IMR-90 (cell line): ENCODE measurements around the gene PALM2AKAP2. TPM values are rescaled to one million over a fixed set of nuclear protein-coding genes. Genes with fewer than 3 reads are reported as not detected.

Experiments used
- ATAC-seq: fragments of 200-7000 bp; cut with Tn5 transposase; 2 replicates; pipeline ENCODE4 v1.9.1; 2020; ENCODE audit warnings: low read depth, mild to moderate bottlenecking, moderate library complexity
- BruUV-seq: library from RNA; stranded (reverse); fragments of 400-500 nt; replicated peaks from 2 replicates; lab custom pipeline; 2021; lab: Mats Ljungman, UMichigan
- CTCF ChIA-PET: fragments of 300-600 bp; formaldehyde crosslinking; extraction: SDS; loops from one replicate; lab custom pipeline; 2021; ENCODE audit warnings: antibody characterized with exemption; lab: Yijun Ruan, JAX
- POLR2A ChIA-PET: fragments of 300-600 bp; sonication (Branson Sonifier 250); formaldehyde crosslinking; loops from one replicate; lab custom pipeline; 2022; ENCODE audit warnings: antibody characterized with exemption; ENCODE audit not compliant: unreplicated experiment; lab: Charles Lee
- DNase-seq: peaks from one replicate; pipeline ENCODE4 v3.0.0; 2013
- H2AFZ ChIP-seq: replicated peaks from 2 replicates; pipeline ENCODE3; 2013; ENCODE audit warnings: low read length, mild to moderate bottlenecking; ENCODE audit not compliant: poor library complexity
- H2AK5ac ChIP-seq: 2 replicates; pipeline ENCODE4 v1.6.1; 2013; ENCODE audit warnings: low read depth, low read length, inconsistent platforms
- H2AK9ac ChIP-seq: replicated peaks from 2 replicates; pipeline ENCODE3; 2013; ENCODE audit warnings: mild to moderate bottlenecking, low read depth, low read length, moderate library complexity; ENCODE audit not compliant: poor library complexity
- H2BK120ac ChIP-seq: 2 replicates; pipeline ENCODE4 v1.6.1; 2013; ENCODE audit warnings: low read depth, low read length, inconsistent platforms
- H2BK15ac ChIP-seq: 3 replicates; pipeline ENCODE4 v1.6.1; 2013; ENCODE audit warnings: low read depth, low read length, inconsistent platforms
- H2BK20ac ChIP-seq: 2 replicates; pipeline ENCODE4 v1.6.1; 2013; ENCODE audit warnings: low read depth, mild to moderate bottlenecking, inconsistent platforms, low read length, moderate library complexity
- H2BK5ac ChIP-seq: 2 replicates; pipeline ENCODE4 v1.6.1; 2013; ENCODE audit warnings: mild to moderate bottlenecking, low read depth, low read length, inconsistent platforms; ENCODE audit not compliant: poor library complexity, severe bottlenecking
- H3K14ac ChIP-seq: replicated peaks from 2 replicates; pipeline ENCODE4 v1.6.1; 2013; ENCODE audit warnings: low read depth, low read length, inconsistent platforms
- H3K18ac ChIP-seq: 2 replicates; pipeline ENCODE4 v1.6.1; 2013; ENCODE audit warnings: low read depth, low read length, control low read depth
- H3K23ac ChIP-seq: 2 replicates; pipeline ENCODE4 v1.6.1; 2013; ENCODE audit warnings: low read depth, low read length, inconsistent platforms
- H3K27ac ChIP-seq: 2 replicates; pipeline ENCODE4 v1.5.1; 2013; ENCODE audit warnings: mild to moderate bottlenecking, control low read depth, low read length; ENCODE audit not compliant: insufficient read depth
- H3K27me3 ChIP-seq: 2 replicates; pipeline ENCODE4 v1.6.1; 2013; ENCODE audit warnings: low read length; ENCODE audit not compliant: control insufficient read depth, insufficient read depth
- H3K36me3 ChIP-seq: 2 replicates; pipeline ENCODE4 v1.6.1; 2013; ENCODE audit warnings: low read length, mixed read lengths; ENCODE audit not compliant: control insufficient read depth, insufficient read depth
- H3K4ac ChIP-seq: 2 replicates; pipeline ENCODE4 v1.6.1; 2013; ENCODE audit warnings: low read depth, low read length, inconsistent platforms
- H3K4me1 ChIP-seq: 2 replicates; pipeline ENCODE4 v1.6.1; 2013; ENCODE audit warnings: low read length, mixed read lengths; ENCODE audit not compliant: control insufficient read depth, insufficient read depth
- H3K4me2 ChIP-seq: 2 replicates; pipeline ENCODE4 v1.6.1; 2013; ENCODE audit warnings: low read depth, mild to moderate bottlenecking, control low read depth, low read length, moderate library complexity
- H3K4me3 ChIP-seq: 2 replicates; pipeline ENCODE4 v1.5.1; 2013; ENCODE audit warnings: low read depth, mild to moderate bottlenecking, control low read depth, low read length, moderate library complexity; ENCODE audit not compliant: insufficient read depth
- H3K56ac ChIP-seq: 2 replicates; pipeline ENCODE4 v1.6.1; 2013; ENCODE audit warnings: low read length, inconsistent platforms; ENCODE audit not compliant: insufficient read depth; ENCODE audit errors: extremely low read depth
- H3K79me1 ChIP-seq, 2 experiments: 2 replicates each; pipeline ENCODE4 v1.6.1; 2013; ENCODE audit warnings: low read length in 2 of 2, inconsistent platforms in 1 of 2, low read depth in 1 of 2
- H3K9ac ChIP-seq: 2 replicates; pipeline ENCODE4 v1.6.1; 2013; ENCODE audit warnings: low read depth, low read length, control low read depth
- H3K9me1 ChIP-seq: 2 replicates; pipeline ENCODE4 v1.6.1; 2013; ENCODE audit warnings: low read length, inconsistent platforms; ENCODE audit not compliant: insufficient read depth
- H3K9me3 ChIP-seq: 2 replicates; pipeline ENCODE4 v1.6.1; 2013; ENCODE audit warnings: low read length; ENCODE audit not compliant: control insufficient read depth, insufficient read depth
- H4K20me1 ChIP-seq: 2 replicates; pipeline ENCODE4 v1.6.1; 2013; ENCODE audit warnings: low read length, inconsistent platforms; ENCODE audit not compliant: insufficient read depth
- H4K5ac ChIP-seq: 2 replicates; pipeline ENCODE4 v1.6.1; 2013; ENCODE audit warnings: mild to moderate bottlenecking, low read depth, low read length, control low read depth
- H4K8ac ChIP-seq, 2 experiments: 2 replicates each; pipeline ENCODE4 v1.6.1; 2013; ENCODE audit warnings: low read depth in 2 of 2, low read length in 2 of 2, control low read depth in 1 of 2, inconsistent platforms in 1 of 2
- H4K91ac ChIP-seq: 2 replicates; pipeline ENCODE4 v1.6.1; 2013; ENCODE audit warnings: low read depth, low read length, inconsistent platforms; ENCODE audit not compliant: insufficient read depth
- BHLHE40 ChIP-seq: fragments of 150-350 bp; IDR thresholded peaks from 2 replicates; pipeline ENCODE4 v1.6.1; 2016; ENCODE audit warnings: mild to moderate bottlenecking, low read depth, low read length
- CEBPB ChIP-seq: IDR thresholded peaks from 2 replicates; pipeline ENCODE4 v1.6.1; 2012; ENCODE audit warnings: low read depth, low read length, improper control_type of control experiment
- FOS ChIP-seq: fragments of 150-350 bp; IDR thresholded peaks from 2 replicates; pipeline ENCODE4 v1.6.1; 2016; ENCODE audit warnings: low read depth, low read length
- MAFK ChIP-seq: IDR thresholded peaks from 2 replicates; pipeline ENCODE4 v1.6.1; 2012; ENCODE audit warnings: low read depth, low read length, improper control_type of control experiment
- MAZ ChIP-seq: IDR thresholded peaks from 2 replicates; pipeline ENCODE4 v1.6.1; 2012; ENCODE audit warnings: low read depth, mild to moderate bottlenecking, low read length, improper control_type of control experiment, moderate library complexity, borderline replicate concordance
- MXI1 ChIP-seq: IDR thresholded peaks from 2 replicates; pipeline ENCODE4 v1.6.1; 2012; ENCODE audit warnings: low read depth, mild to moderate bottlenecking, low read length, moderate library complexity, borderline replicate concordance
- POLR2A ChIP-seq: IDR thresholded peaks from 2 replicates; pipeline ENCODE4 v1.6.1; 2012; ENCODE audit warnings: mild to moderate bottlenecking, low read depth, low read length
- RFX5 ChIP-seq: IDR thresholded peaks from 2 replicates; pipeline ENCODE4 v1.8.0; 2012; ENCODE audit warnings: low read depth, mild to moderate bottlenecking, low read length, moderate library complexity
- WGBS, 2 experiments: methylation state at CpG; one replicate each; pipeline versions ENCODE4 v1.1.5 to v1.1.7; 2013; ENCODE audit warnings: missing lambda C conversion rate in 2 of 2; ENCODE audit not compliant: insufficient read length in 1 of 2; ENCODE audit errors: extremely low coverage in 2 of 2; 5-methylcytosine and 5-hydroxymethylcytosine counted together
- dilution Hi-C: fragments of 300-500 bp; cut with HindIII; formaldehyde crosslinking; loops from one replicate; pipeline ENCODE4 v1.14.3; 2018; ENCODE audit warnings: low sequenced_read_pairs; ENCODE audit not compliant: unreplicated experiment
- in situ Hi-C: fragments of 300-500 bp; cut with MboI; formaldehyde crosslinking; loops from 3 replicates; pipeline ENCODE4 v1.14.3; 2019; ENCODE audit warnings: low sequenced_read_pairs, inconsistent platforms, mixed read lengths
- intact Hi-C: fragments of 100-400 bp; cut with micrococcal nuclease; formaldehyde crosslinking; loops from 2 replicates; pipeline ENCODE4 v1.10.0; 2022
- polyA plus RNA-seq, 3 experiments: library from polyadenylated mRNA; depleted of rRNA; stranded (reverse); fragments of >200 nt; gene quantifications; 2 replicates each; pipeline ENCODE4 v1.2.3, GENCODE V29; 2012; ENCODE audit warnings: low replicate concordance in 1 of 3
- total RNA-seq: library from RNA; depleted of rRNA; stranded (reverse); fragments of >200 nt; gene quantifications from 2 replicates; pipeline ENCODE4 v1.2.3, GENCODE V29; 2012
- TF ChIP-seq, protein P1 (sequence below): conservative IDR thresholded peaks from 2 replicates; pipeline ENCODE4 v1.5.1; 2012; ENCODE audit warnings: mild to moderate bottlenecking, low read depth, low read length, improper control_type of control experiment
- TF ChIP-seq, protein P2 (sequence below): fragments of 150-350 bp; IDR thresholded peaks from 2 replicates; pipeline ENCODE4 v1.6.1; 2017; ENCODE audit warnings: mild to moderate bottlenecking, antibody characterized with exemption, low read length, low read depth

The PALM2AKAP2 gene
- total and polyA plus RNA-seq, 2 of the 4 experiments (the other 2 are of a cell fraction) = 3.2 to 14.2 TPM

DNA sequence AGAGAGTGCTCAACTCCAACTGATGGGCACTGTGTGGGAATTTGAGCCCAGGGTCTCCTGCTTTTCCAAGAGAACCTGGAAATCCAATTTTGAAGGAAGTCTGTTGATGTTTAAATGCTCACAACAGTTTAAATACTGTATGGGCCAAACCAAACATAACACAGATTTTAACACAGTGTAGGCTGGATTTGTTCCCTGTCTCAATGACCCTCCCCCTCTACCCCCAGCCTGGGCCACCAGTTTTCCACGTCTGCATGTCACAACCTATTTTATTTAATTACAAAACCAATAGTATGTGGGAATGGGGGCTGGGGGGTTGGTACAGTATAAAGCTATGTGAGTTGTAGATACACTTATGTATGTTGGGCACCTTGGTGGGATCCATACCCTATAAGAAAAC is 11.7 kb downstream of the PALM2AKAP2 start:
- in situ Hi-C loops = no loop called here
- dilution Hi-C loops = no loop called here
- DNase-seq = no peak
- H2AFZ ChIP-seq = no peak overlapping the region
- ATAC-seq = no peak
- peaks cover 21% of the 10 kb centered on the region for H3K4me1 ChIP-seq
- peaks cover 6% of the 10 kb centered on the region; the same call in 1 of the 2 replicates for H4K20me1 ChIP-seq
- H3K9me3 ChIP-seq = no peaks in the 10 kb centered on the region
- H4K5ac ChIP-seq = no peak overlapping the region
- TF ChIP-seq MXI1 (no peak), MAZ (no peak), RFX5 (no peak), CEBPB (no peak), FOS (no peak), MAFK (no peak), POLR2A (no peak), BHLHE40 (no peak)
- TF ChIP-seq, protein P1, sequence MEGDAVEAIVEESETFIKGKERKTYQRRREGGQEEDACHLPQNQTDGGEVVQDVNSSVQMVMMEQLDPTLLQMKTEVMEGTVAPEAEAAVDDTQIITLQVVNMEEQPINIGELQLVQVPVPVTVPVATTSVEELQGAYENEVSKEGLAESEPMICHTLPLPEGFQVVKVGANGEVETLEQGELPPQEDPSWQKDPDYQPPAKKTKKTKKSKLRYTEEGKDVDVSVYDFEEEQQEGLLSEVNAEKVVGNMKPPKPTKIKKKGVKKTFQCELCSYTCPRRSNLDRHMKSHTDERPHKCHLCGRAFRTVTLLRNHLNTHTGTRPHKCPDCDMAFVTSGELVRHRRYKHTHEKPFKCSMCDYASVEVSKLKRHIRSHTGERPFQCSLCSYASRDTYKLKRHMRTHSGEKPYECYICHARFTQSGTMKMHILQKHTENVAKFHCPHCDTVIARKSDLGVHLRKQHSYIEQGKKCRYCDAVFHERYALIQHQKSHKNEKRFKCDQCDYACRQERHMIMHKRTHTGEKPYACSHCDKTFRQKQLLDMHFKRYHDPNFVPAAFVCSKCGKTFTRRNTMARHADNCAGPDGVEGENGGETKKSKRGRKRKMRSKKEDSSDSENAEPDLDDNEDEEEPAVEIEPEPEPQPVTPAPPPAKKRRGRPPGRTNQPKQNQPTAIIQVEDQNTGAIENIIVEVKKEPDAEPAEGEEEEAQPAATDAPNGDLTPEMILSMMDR = no peak
- TF ChIP-seq, protein P2, sequence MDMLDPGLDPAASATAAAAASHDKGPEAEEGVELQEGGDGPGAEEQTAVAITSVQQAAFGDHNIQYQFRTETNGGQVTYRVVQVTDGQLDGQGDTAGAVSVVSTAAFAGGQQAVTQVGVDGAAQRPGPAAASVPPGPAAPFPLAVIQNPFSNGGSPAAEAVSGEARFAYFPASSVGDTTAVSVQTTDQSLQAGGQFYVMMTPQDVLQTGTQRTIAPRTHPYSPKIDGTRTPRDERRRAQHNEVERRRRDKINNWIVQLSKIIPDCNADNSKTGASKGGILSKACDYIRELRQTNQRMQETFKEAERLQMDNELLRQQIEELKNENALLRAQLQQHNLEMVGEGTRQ = no peak
- no peak overlapping the region for H3K4me2 ChIP-seq
- CTCF ChIA-PET = no interaction called here
- peak overlapping the region; percentile 38 for H3K23ac ChIP-seq
- no TSS peak for BruUV-seq
- no peak overlapping the region for H2BK15ac ChIP-seq
- H3K9me1 ChIP-seq = peaks cover 30% of the 10 kb centered on the region
- no peak overlapping the region for H3K9ac ChIP-seq
- no peak overlapping the region; the same call in 1 of the 2 replicates for H4K91ac ChIP-seq
- no peaks in the 10 kb centered on the region for H3K27me3 ChIP-seq
- no peak overlapping the region for H2BK20ac ChIP-seq
- H3K4me3 ChIP-seq = no peak overlapping the region
- H3K56ac ChIP-seq = no peak overlapping the region
- H4K8ac ChIP-seq = no peak overlapping the region
- no peak overlapping the region for H3K18ac ChIP-seq
- no peak overlapping the region for H2BK120ac ChIP-seq
- H3K79me1 ChIP-seq = peaks cover 32 to 68% of the 10 kb centered on the region in 2 experiments; a peak in 3 of 4 replicates
- H3K27ac ChIP-seq = no peak overlapping the region
- no CpG with 5 or more reads among the region's 1 CpG for WGBS, 2 experiments
- no peak overlapping the region for H2BK5ac ChIP-seq
- no peaks in the 10 kb centered on the region for H3K36me3 ChIP-seq
- H3K14ac ChIP-seq = peak overlapping the region; percentile 62; the same call in 1 of the 2 replicates
- intact Hi-C loops = no loop called here
- POLR2A ChIA-PET = interaction anchor here (0.7 kb wide), 1 partner anchor 8 kb away, joined by 3 read pairs; no protein-coding TSS in a partner anchor
- H3K4ac ChIP-seq = peak overlapping the region; percentile 19; the same call in 1 of the 2 replicates
- peak overlapping the region; percentile 79 for H2AK5ac ChIP-seq
- no peak overlapping the region for H2AK9ac ChIP-seq
